K562 (cell line): ENCODE data around the gene MRPL40. TPM values are rescaled to one million over a fixed set of nuclear protein-coding genes. Genes with fewer than 3 reads are reported as not detected.

ENCODE experiments used
- EGR1 ChIP-seq: fragments of 450-650 bp; conservative IDR thresholded peaks from 2 replicates; pipeline ENCODE4 v1.6.1; 2017; ENCODE audit warnings: mild to moderate bottlenecking
- ETV5 ChIP-seq: sonication (generic); formaldehyde crosslinking; IDR thresholded peaks from 2 replicates; pipeline ENCODE4 v1.4.0; 2020; ENCODE audit warnings: low read depth, mild to moderate bottlenecking, missing genetic modification reagents
- L3MBTL2 ChIP-seq: fragments of 450-650 bp; IDR thresholded peaks from 2 replicates; pipeline ENCODE4 v1.6.1; 2016; ENCODE audit warnings: mild to moderate bottlenecking, moderate library complexity
- PHF8 ChIP-seq: fragments of 200-600 bp; sonication (generic); IDR thresholded peaks from 2 replicates; pipeline ENCODE4 v1.6.1; 2012; ENCODE audit warnings: mixed run types, mild to moderate bottlenecking, inconsistent platforms, low read length, moderate library complexity, borderline replicate concordance
- POLR2AphosphoS5 ChIP-seq: IDR thresholded peaks from 2 replicates; pipeline ENCODE4 v1.6.1; 2011; ENCODE audit warnings: mild to moderate bottlenecking, low read depth, low read length, moderate library complexity; ENCODE audit not compliant: control insufficient read depth, insufficient read depth
- RBM14 ChIP-seq: fragments of 200-400 bp; formaldehyde crosslinking; IDR thresholded peaks from 2 replicates; pipeline ENCODE4 v1.6.1; 2018; ENCODE audit warnings: low read depth, mild to moderate bottlenecking, low read length, moderate library complexity, borderline replicate concordance; ENCODE audit not compliant: insufficient read depth
- SIRT6 ChIP-seq: IDR thresholded peaks from one replicate; pipeline ENCODE4 v1.6.1; 2012; ENCODE audit warnings: low read depth, mild to moderate bottlenecking, control low read depth, inconsistent platforms, low read length, moderate library complexity
- SP1 ChIP-seq: sonication (generic); formaldehyde crosslinking; IDR thresholded peaks from 2 replicates; pipeline ENCODE4 v1.8.1; 2022; ENCODE audit warnings: mild to moderate bottlenecking, missing genetic modification reagents
- SREBF1 ChIP-seq: fragments of 150-350 bp; IDR thresholded peaks from 2 replicates; pipeline ENCODE4 v1.6.1; 2014; ENCODE audit warnings: antibody characterized with exemption, low read depth, low read length, borderline replicate concordance
- XRCC4 ChIP-seq: IDR thresholded peaks from one replicate; pipeline ENCODE4 v1.6.1; 2011; ENCODE audit not compliant: insufficient read depth, insufficient read length; ENCODE audit errors: extremely low read depth
- ZNF318 ChIP-seq, 2 experiments: fragments of 450-650 bp; IDR thresholded peaks; 2 replicates each; pipeline ENCODE4 v1.6.1; 2016; ENCODE audit warnings: mild to moderate bottlenecking in 2 of 2, borderline replicate concordance in 1 of 2, low read depth in 1 of 2, moderate library complexity in 1 of 2
- ZNF347 ChIP-seq: fragments of 450-650 bp; formaldehyde crosslinking; IDR thresholded peaks from 2 replicates; pipeline ENCODE4 v1.4.0; 2020; ENCODE audit warnings: low read depth, mild to moderate bottlenecking, moderate library complexity
- ZNF408 ChIP-seq: fragments of 250-450 bp; sonication (Bioruptor Pico); IDR thresholded peaks from 2 replicates; pipeline ENCODE4 v1.4.0; 2020; ENCODE audit warnings: low read depth, mild to moderate bottlenecking, moderate library complexity
- ZNF592 ChIP-seq: fragments of 450-650 bp; IDR thresholded peaks from 2 replicates; pipeline ENCODE4 v1.6.1; 2017; ENCODE audit warnings: antibody characterized with exemption, mild to moderate bottlenecking
- ZZZ3 ChIP-seq: fragments of 450-650 bp; IDR thresholded peaks from 2 replicates; pipeline ENCODE4 v1.6.1; 2016; ENCODE audit warnings: antibody characterized with exemption, mild to moderate bottlenecking, moderate library complexity
- polyA plus RNA-seq, 8 experiments: library from polyadenylated mRNA; depleted of rRNA in 4 of 8; stranded (reverse) in 5 of 8; unstranded in 3 of 8; fragments of >200 nt; fragmentation: Nextera tagmentation in 2 of 8; fragmentation: Illumina TruSeq in 1 of 8; extraction: Ambion mirVana in 2 of 8; extraction: Trizol in 1 of 8; gene quantifications; 2 replicates each; pipeline versions ENCODE4 v1.2.1 to v1.2.3, GENCODE V29; 2011 to 2014; ENCODE audit warnings: inconsistent platforms in 1 of 8, missing spikeins in 1 of 8
- total RNA-seq, 7 experiments: library from RNA; depleted of rRNA in 6 of 7; stranded (reverse); fragments of >200 nt in 6 of 7; fragmentation: Illumina TruSeq in 2 of 7; extraction: Trizol in 2 of 7; gene quantifications; 2 replicates each; pipeline versions ENCODE4 v1.2.1 to v1.2.3, GENCODE V29; 2011 to 2021; ENCODE audit warnings: low replicate concordance in 1 of 7

The MRPL40 gene
- total and polyA plus RNA-seq, 9 of the 15 experiments (the other 6 are each of a cell fraction or from before 2014, with no cell fraction given), result 132 to 652 (median 208) TPM

- TF ChIP-seq SP1 (CRISPR knock-in tag), result no peak
- no peak for TF ChIP-seq EGR1
- TF ChIP-seq ZNF318 (IDR thresholded peaks at IDR 0.05; ENCODE audit: borderline replicate concordance in 1 of 2, low read depth in 1 of 2), result no peak
- TF ChIP-seq SREBF1, result peak; percentile 96
- TF ChIP-seq ZNF408 (CRISPR knock-in tag), result no peak
- no peak for TF ChIP-seq L3MBTL2
- no peak for TF ChIP-seq ZZZ3
- peak; percentile 50; the same call in 1 of the 2 replicates for TF ChIP-seq RBM14
- no peak for TF ChIP-seq ZNF592
- no peak for TF ChIP-seq ETV5
- TF ChIP-seq PHF8, result peak; percentile 99
- TF ChIP-seq XRCC4, result no peak
- no peak for TF ChIP-seq ZNF347
- no peak for TF ChIP-seq SIRT6
- TF ChIP-seq POLR2AphosphoS5, result no peak
Measured at GRCh38 chr22:19432133-19432851, at the start of gene MRPL40 (continued).
